ACC112 (cell line): ENCODE data around the gene SBF1.
"Not testable (repeated sequence)": the region's sequence is repeated elsewhere in the genome, so short reads cannot be mapped to it uniquely, and the experiment has no call there.

Experiments
- H2AFZ ChIP-seq: fragments of 200-600 bp; sonication (generic); one replicate; pipeline ENCODE4 v1.6.0; 2017; ENCODE audit warnings: antibody characterized with exemption, low read length; ENCODE audit not compliant: unreplicated experiment
- H3K27ac ChIP-seq: fragments of 200-600 bp; sonication (generic); 2 replicates; pipeline ENCODE4 v1.5.1; 2014; ENCODE audit warnings: low read depth, mild to moderate bottlenecking, antibody characterized with exemption, low read length, moderate library complexity
- H3K27me3 ChIP-seq: fragments of 200-600 bp; sonication (generic); 2 replicates; pipeline ENCODE4 v1.6.1; 2014; ENCODE audit warnings: mild to moderate bottlenecking, antibody characterized with exemption, low read length, moderate library complexity, mixed read lengths; ENCODE audit not compliant: insufficient read depth
- H3K36me3 ChIP-seq: fragments of 200-600 bp; sonication (generic); 2 replicates; pipeline ENCODE4 v1.6.1; 2016; ENCODE audit warnings: mild to moderate bottlenecking, antibody characterized with exemption, low read length, moderate library complexity, mixed read lengths; ENCODE audit not compliant: insufficient read depth
- H3K4me1 ChIP-seq: fragments of 200-600 bp; sonication (generic); one replicate; pipeline ENCODE4 v1.6.1; 2016; ENCODE audit warnings: low read length, mixed read lengths; ENCODE audit not compliant: insufficient read depth, unreplicated experiment, control insufficient read depth
- H3K4me3 ChIP-seq: fragments of 200-600 bp; sonication (generic); 2 replicates; pipeline ENCODE4 v1.5.1; 2014; ENCODE audit warnings: mild to moderate bottlenecking, low read depth, low read length
- H3K79me2 ChIP-seq: fragments of 200-600 bp; sonication (generic); one replicate; pipeline ENCODE4 v1.6.0; 2016; ENCODE audit warnings: low read length; ENCODE audit not compliant: control insufficient read depth, unreplicated experiment, insufficient read depth

The SBF1 gene

GRCh38 chr22:50474710-50475651 lies at the start of gene SBF1:
Gene SBF1, minus strand, starts transcription at chr22:50475035. Its CDS starts 195 bp downstream, at chr22:50474840.
- Histone ChIP-seq H2AFZ (peak within 1 kb of the TSS; percentile 81), H3K36me3 (no peaks in the 10 kb centered on the region), H3K27ac (no peak within 1 kb of the TSS), H3K27me3 (no peaks in the 10 kb centered on the region), H3K4me3 (peak within 1 kb of the TSS; percentile 92), H3K79me2 (peaks cover 41% of the 10 kb centered on the region), H3K4me1 (peaks cover 17% of the 10 kb centered on the region)

GRCh38 chr22:50523806-50524675 lies 49.2 kb upstream of the SBF1 start:
- Histone ChIP-seq H3K27ac (no peak overlapping the region), H3K4me3 (peak overlapping the region; percentile 79), H3K79me2 (peaks cover 9% of the 10 kb centered on the region), H3K36me3 (no peaks in the 10 kb centered on the region), H3K27me3 (no peaks in the 10 kb centered on the region), H3K4me1 (peaks cover 16% of the 10 kb centered on the region), H2AFZ (no peak overlapping the region)

GRCh38 chr22:50523458-50523805 lies 48.6 kb upstream of the SBF1 start:
- H3K79me2 ChIP-seq = peaks cover 5% of the 10 kb centered on the region
- H3K4me1 ChIP-seq = peaks cover 14% of the 10 kb centered on the region
- no peak overlapping the region for H3K27ac ChIP-seq
- no peaks in the 10 kb centered on the region for H3K27me3 ChIP-seq
- no peaks in the 10 kb centered on the region for H3K36me3 ChIP-seq
- no peak overlapping the region; the same call in 1 of the 2 replicates for H3K4me3 ChIP-seq
- no peak overlapping the region for H2AFZ ChIP-seq

- H2AFZ ChIP-seq = no peak overlapping the region
- H3K4me1 ChIP-seq = peaks cover 11% of the 10 kb centered on the region
- H3K4me3 ChIP-seq = no peak overlapping the region
- no peak overlapping the region for H3K27ac ChIP-seq
- H3K27me3 ChIP-seq = no peaks in the 10 kb centered on the region
- peaks cover 5% of the 10 kb centered on the region for H3K79me2 ChIP-seq
- no peaks in the 10 kb centered on the region for H3K36me3 ChIP-seq
Measured at GRCh38 chr22:50522806-50523438, 48.1 kb upstream of the SBF1 start.

- Histone ChIP-seq H3K4me3 (no peak overlapping the region), H3K79me2 (peaks cover 5% of the 10 kb centered on the region)
Measured at GRCh38 chr22:50522208-50522805, 47.5 kb upstream of the SBF1 start.

GRCh38 chr22:50521710-50522109 lies 46.9 kb upstream of the SBF1 start:
- H3K4me1 ChIP-seq = peaks cover 6% of the 10 kb centered on the region
- H2AFZ ChIP-seq = no peak overlapping the region
- H3K4me3 ChIP-seq = no peak overlapping the region
- no peaks in the 10 kb centered on the region for H3K27me3 ChIP-seq
- H3K27ac ChIP-seq = no peak overlapping the region
- no peaks in the 10 kb centered on the region for H3K36me3 ChIP-seq
- H3K79me2 ChIP-seq = peaks cover 5% of the 10 kb centered on the region

More at GRCh38 chr22:50522208-50522805, 47.5 kb upstream of the SBF1 start:
- no peaks in the 10 kb centered on the region for H3K27me3 ChIP-seq
- no peaks in the 10 kb centered on the region for H3K36me3 ChIP-seq
- no peak overlapping the region for H2AFZ ChIP-seq
- no peak overlapping the region for H3K27ac ChIP-seq
- peaks cover 9% of the 10 kb centered on the region for H3K4me1 ChIP-seq

GRCh38 chr22:50520826-50521453 lies 46.1 kb upstream of the SBF1 start:
- Histone ChIP-seq H3K36me3 (no peaks in the 10 kb centered on the region), H3K4me3 (no peak overlapping the region), H2AFZ (no peak overlapping the region), H3K27ac (no peak overlapping the region), H3K27me3 (no peaks in the 10 kb centered on the region), H3K79me2 (peaks cover 5% of the 10 kb centered on the region), H3K4me1 (peaks cover 6% of the 10 kb centered on the region)

GRCh38 chr22:50520184-50520583 lies 45.3 kb upstream of the SBF1 start:
- not testable (repeated sequence) for H3K79me2 ChIP-seq, H3K27me3 ChIP-seq, H3K4me1 ChIP-seq, H2AFZ ChIP-seq, H3K4me3 ChIP-seq, H3K36me3 ChIP-seq, H3K27ac ChIP-seq

- Histone ChIP-seq H3K36me3 (no peaks in the 10 kb centered on the region), H3K4me1 (peaks cover 2% of the 10 kb centered on the region), H3K27me3 (no peaks in the 10 kb centered on the region), H2AFZ (no peak overlapping the region), H3K27ac (no peak overlapping the region), H3K79me2 (peaks cover 11% of the 10 kb centered on the region), H3K4me3 (no peak overlapping the region)
Measured at GRCh38 chr22:50519151-50519550, 44.3 kb upstream of the SBF1 start.

- H3K4me3 ChIP-seq = no peak overlapping the region
- no peak overlapping the region for H2AFZ ChIP-seq
- no peak overlapping the region for H3K27ac ChIP-seq
- H3K27me3 ChIP-seq = no peaks in the 10 kb centered on the region
- H3K79me2 ChIP-seq = peaks cover 14% of the 10 kb centered on the region
- H3K4me1 ChIP-seq = no peaks in the 10 kb centered on the region
- H3K36me3 ChIP-seq = no peaks in the 10 kb centered on the region
Measured at GRCh38 chr22:50518606-50519005, 43.8 kb upstream of the SBF1 start.
